Measurements from ENCODE around the gene ANO2. TPM values are rescaled to one million over a fixed set of nuclear protein-coding genes. Genes with fewer than 3 reads are reported as not detected.

Gene ANO2
- total RNA-seq, 1 experiment from 2014 or later, result not detected

GRCh38 chr12:5626151-5626550 is 318.9 kb downstream of the ANO2 start:
- no peak for DNase-seq (ENCODE audit: low spot score)

- no peak for DNase-seq (ENCODE audit: low spot score)
Observed at GRCh38 chr12:5624486-5625272, 320.4 kb downstream of the ANO2 start.

- DNase-seq (ENCODE audit: low spot score), result no peak
Observed at GRCh38 chr12:5623411-5623810, 321.6 kb downstream of the ANO2 start.

- no peak for DNase-seq (ENCODE audit: low spot score)
Observed at GRCh38 chr12:5622280-5622679, 322.8 kb downstream of the ANO2 start.

GRCh38 chr12:5621329-5621728 is 323.7 kb downstream of the ANO2 start:
- DNase-seq (ENCODE audit: low spot score), result no peak

GRCh38 chr12:5620896-5621295 is 324.2 kb downstream of the ANO2 start:
- DNase-seq (ENCODE audit: low spot score), result no peak

- DNase-seq (ENCODE audit: low spot score), result no peak
Observed at GRCh38 chr12:5619628-5620027, 325.4 kb downstream of the ANO2 start.

GRCh38 chr12:5616854-5617253 is 328.2 kb downstream of the ANO2 start:
- DNase-seq (ENCODE audit: low spot score), result no peak

- no peak for DNase-seq (ENCODE audit: low spot score)
Observed at GRCh38 chr12:5615760-5616159, 329.3 kb downstream of the ANO2 start.

GRCh38 chr12:5614256-5614655 is 330.8 kb downstream of the ANO2 start:
- no peak for DNase-seq (ENCODE audit: low spot score)

- no peak for DNase-seq (ENCODE audit: low spot score)
Observed at GRCh38 chr12:5612556-5613410, 332.3 kb downstream of the ANO2 start.

- DNase-seq (ENCODE audit: low spot score), result no peak
Observed at GRCh38 chr12:5611162-5611561, 333.9 kb downstream of the ANO2 start.

GRCh38 chr12:5599378-5599777 is 345.7 kb downstream of the ANO2 start:
- DNase-seq (ENCODE audit: low spot score), result no peak

- no peak for DNase-seq (ENCODE audit: low spot score)
Observed at GRCh38 chr12:5593998-5594397, 351.1 kb downstream of the ANO2 start.

- DNase-seq (ENCODE audit: low spot score), result no peak
Observed at GRCh38 chr12:5593086-5593485, 352.0 kb downstream of the ANO2 start.

- DNase-seq (ENCODE audit: low spot score), result no peak
Observed at GRCh38 chr12:5592310-5592709, 352.7 kb downstream of the ANO2 start.

GRCh38 chr12:5590316-5590715 is 354.7 kb downstream of the ANO2 start:
- DNase-seq (ENCODE audit: low spot score), result no peak

GRCh38 chr12:5589054-5589453 is 356.0 kb downstream of the ANO2 start:
- no peak for DNase-seq (ENCODE audit: low spot score)

GRCh38 chr12:5588591-5588990 is 356.5 kb downstream of the ANO2 start:
- no peak for DNase-seq (ENCODE audit: low spot score)

GRCh38 chr12:5588176-5588575 is 356.9 kb downstream of the ANO2 start:
- no peak for DNase-seq (ENCODE audit: low spot score)

- DNase-seq (ENCODE audit: low spot score), result no peak
Observed at GRCh38 chr12:5587711-5588121, 357.3 kb downstream of the ANO2 start.

GRCh38 chr12:5586201-5586600 is 358.9 kb downstream of the ANO2 start:
- DNase-seq (ENCODE audit: low spot score), result peak; percentile 39

GRCh38 chr12:5585178-5585577 is 359.9 kb downstream of the ANO2 start:
- no peak for DNase-seq (ENCODE audit: low spot score)

Measured in HT-29 (cell line).